GM12878 (cell line): ENCODE results near the gene FSIP1. TPM values are rescaled to one million over a fixed set of nuclear protein-coding genes. Genes with fewer than 3 reads are reported as not detected.

Experiments
- ATAC-seq: fragments of 200-7000 bp; cut with Tn5 transposase; 3 replicates; pipeline ENCODE4 v1.9.1; 2020; ENCODE audit warnings: mild to moderate bottlenecking, moderate library complexity
- BruUV-seq: library from RNA; stranded (reverse); fragments of 400-500 nt; replicated peaks from 2 replicates; lab custom pipeline; 2021; lab: Mats Ljungman, UMichigan
- CTCF ChIA-PET: fragments of 300-600 bp; sonication (Branson Sonifier 250); formaldehyde crosslinking; extraction: SDS; loops from one replicate; lab custom pipeline; 2021; ENCODE audit warnings: inconsistent platforms; lab: Yijun Ruan, JAX
- POLR2A ChIA-PET: fragments of 350-600 bp; formaldehyde crosslinking; extraction: SDS; loops from one replicate; lab custom pipeline; 2021; ENCODE audit warnings: inconsistent platforms; lab: Charles Lee
- RAD21 ChIA-PET: fragments of 300-600 bp; sonication (Branson Sonifier 250); formaldehyde crosslinking; loops from one replicate; lab custom pipeline; 2023; ENCODE audit warnings: antibody characterized with exemption; ENCODE audit not compliant: unreplicated experiment; lab: Charles Lee
- SMC1A ChIA-PET: fragments of 300-600 bp; sonication (Branson Sonifier 250); formaldehyde crosslinking; loops from one replicate; lab custom pipeline; 2023; ENCODE audit not compliant: unreplicated experiment, uncharacterized antibody; lab: Charles Lee
- DNase-seq: peaks from one replicate; pipeline ENCODE4 v3.0.0-alpha.2; 2011; ENCODE audit warnings: low read depth, low spot score
- FAIRE-seq: peaks from 3 replicates; lab custom pipeline; 2011; peaks lifted over from hg19 to GRCh38; lab: Jason Lieb, UNC
- H2AFZ ChIP-seq: 2 replicates; pipeline ENCODE4 v1.6.0; 2011; ENCODE audit warnings: low read depth, low read length, control low read depth; ENCODE audit not compliant: control insufficient read depth
- H3K27ac ChIP-seq: 2 replicates; pipeline ENCODE4 v1.5.1; 2011; ENCODE audit warnings: control low read depth; ENCODE audit not compliant: control insufficient read depth, insufficient read depth
- H3K27me3 ChIP-seq, 2 experiments: replicated peaks in 1 of 2; 2 replicates each; pipeline versions ENCODE4 v1.6.0 to v1.6.1; 2011; ENCODE audit warnings: low read length in 1 of 2; ENCODE audit not compliant: control insufficient read depth in 2 of 2, insufficient read depth in 2 of 2
- H3K36me3 ChIP-seq, 2 experiments: 2 replicates each; pipeline ENCODE4 v1.5.1; 2011; ENCODE audit warnings: low read length in 1 of 2; ENCODE audit not compliant: control insufficient read depth in 2 of 2, insufficient read depth in 2 of 2
- H3K4me1 ChIP-seq: 2 replicates; pipeline ENCODE4 v1.6.1; 2011; ENCODE audit warnings: mild to moderate bottlenecking, low read length, moderate library complexity, mixed read lengths; ENCODE audit not compliant: control insufficient read depth, insufficient read depth
- H3K4me2 ChIP-seq: 2 replicates; pipeline ENCODE4 v1.6.0; 2011; ENCODE audit warnings: control low read depth; ENCODE audit not compliant: control insufficient read depth, insufficient read depth
- H3K4me3 ChIP-seq: fragments of 200-600 bp; sonication (generic); 2 replicates; pipeline ENCODE4 v1.5.1; 2016
- H3K79me2 ChIP-seq: 2 replicates; pipeline ENCODE4 v1.6.0; 2011; ENCODE audit warnings: low read length; ENCODE audit not compliant: control insufficient read depth, insufficient read depth
- H3K9ac ChIP-seq: 2 replicates; pipeline ENCODE4 v1.8.0; 2011; ENCODE audit warnings: low read length, control low read depth, mixed read lengths; ENCODE audit not compliant: control insufficient read depth, insufficient read depth
- H3K9me3 ChIP-seq: replicated peaks from 3 replicates; pipeline ENCODE4 v1.5.1; 2011; ENCODE audit warnings: mild to moderate bottlenecking, low read length; ENCODE audit not compliant: control insufficient read depth, insufficient read depth
- H4K20me1 ChIP-seq: 2 replicates; pipeline ENCODE4 v1.6.0; 2011; ENCODE audit not compliant: control insufficient read depth, insufficient read depth
- ATF3 ChIP-seq: IDR thresholded peaks from 2 replicates; pipeline ENCODE4 v1.6.1; 2011; ENCODE audit warnings: low read depth, mild to moderate bottlenecking, low read length, moderate library complexity, borderline replicate concordance; ENCODE audit errors: extremely low read depth
- BRCA1 ChIP-seq: IDR thresholded peaks from 2 replicates; pipeline ENCODE4 v1.6.1; 2011; ENCODE audit warnings: low read depth, low read length, improper control_type of control experiment
- CBX5 ChIP-seq: sonication (generic); IDR thresholded peaks from 2 replicates; pipeline ENCODE4 v1.6.1; 2016; ENCODE audit warnings: low read depth, moderate library complexity, mild to moderate bottlenecking, inconsistent platforms
- CREM ChIP-seq: IDR thresholded peaks from 2 replicates; pipeline ENCODE4 v1.6.1; 2014; ENCODE audit warnings: antibody characterized with exemption, low read depth
- ETV6 ChIP-seq, 2 experiments: fragments of 450-650 bp in 1 of 2; IDR thresholded peaks in 1 of 2; conservative IDR thresholded peaks in 1 of 2; 2 replicates each; pipeline ENCODE4 v1.6.1; 2014; ENCODE audit warnings: antibody characterized with exemption in 1 of 2, borderline replicate concordance in 1 of 2, low read depth in 1 of 2, mild to moderate bottlenecking in 1 of 2, moderate library complexity in 1 of 2
- JUNB ChIP-seq: IDR thresholded peaks from 2 replicates; pipeline ENCODE4 v1.6.1; 2016; ENCODE audit warnings: antibody characterized with exemption, mild to moderate bottlenecking
- MLLT1 ChIP-seq: fragments of 450-650 bp; IDR thresholded peaks from 2 replicates; pipeline ENCODE4 v1.6.1; 2016; ENCODE audit warnings: mild to moderate bottlenecking
- MTA3 ChIP-seq: IDR thresholded peaks from 2 replicates; pipeline ENCODE4 v1.6.1; 2012; ENCODE audit warnings: low read length, inconsistent platforms, borderline replicate concordance
- MXI1 ChIP-seq: fragments of 150-350 bp; IDR thresholded peaks from 2 replicates; pipeline ENCODE4 v1.6.1; 2011; ENCODE audit warnings: low read depth, mild to moderate bottlenecking, inconsistent platforms, low read length, improper control_type of control experiment
- RFX5 ChIP-seq: IDR thresholded peaks from 2 replicates; pipeline ENCODE4 v1.6.1; 2011; ENCODE audit warnings: low read depth, low read length, improper control_type of control experiment
- SIN3A ChIP-seq: IDR thresholded peaks from 2 replicates; pipeline ENCODE4 v1.6.1; 2012; ENCODE audit warnings: low read depth, low read length, improper control_type of control experiment
- SMC3 ChIP-seq: IDR thresholded peaks from 2 replicates; pipeline ENCODE4 v1.6.1; 2011; ENCODE audit warnings: low read length, improper control_type of control experiment, borderline replicate concordance
- YBX1 ChIP-seq: fragments of 450-650 bp; IDR thresholded peaks from 2 replicates; pipeline ENCODE4 v1.6.1; 2016; ENCODE audit warnings: antibody characterized with exemption
- WGBS: methylation state at CpG from one replicate; pipeline ENCODE4 v1.1.6; 2016; ENCODE audit warnings: low lambda C conversion rate; ENCODE audit not compliant: insufficient replicate concordance, insufficient coverage; ENCODE audit errors: missing lambda C conversion rate; 5-methylcytosine and 5-hydroxymethylcytosine counted together
- in situ Hi-C: fragments of 300-500 bp; cut with MboI; formaldehyde crosslinking; loops from 9 replicates; pipeline ENCODE4 v1.14.3; 2018; ENCODE audit warnings: mixed read lengths
- intact Hi-C: fragments of 100-400 bp; cut with micrococcal nuclease; formaldehyde crosslinking; loops from one replicate; pipeline ENCODE4 v1.14.2; 2022; ENCODE audit not compliant: unreplicated experiment
- polyA plus RNA-seq, 11 experiments: library from polyadenylated mRNA; depleted of rRNA in 4 of 11; unstranded in 6 of 11; stranded (reverse) in 5 of 11; fragments of >200 nt; fragmentation: Nextera tagmentation in 4 of 11; fragmentation: Illumina TruSeq in 1 of 11; extraction: Ambion mirVana in 4 of 11; extraction: Trizol in 1 of 11; gene quantifications; 1 replicate in 1 of 11; 2 replicates in 10 of 11; pipeline versions ENCODE4 v1.2.1 to v1.2.3, GENCODE V29; 2011 to 2016; ENCODE audit warnings: inconsistent platforms in 2 of 11, missing spikeins in 2 of 11, low read depth in 1 of 11
- total RNA-seq, 4 experiments: library from RNA; depleted of rRNA in 3 of 4; stranded (reverse); fragments of >200 nt in 3 of 4; fragmentation: Illumina TruSeq in 1 of 4; extraction: Trizol in 1 of 4; gene quantifications; 2 replicates each; pipeline versions ENCODE4 v1.2.1 to v1.2.3, GENCODE V29; 2013 to 2021

The FSIP1 gene
- total and polyA plus RNA-seq, 10 of the 15 experiments (the other 5 are each of a cell fraction or from before 2014, with no cell fraction given): 0.15 to 0.67 (median 0.35) TPM

DNA sequence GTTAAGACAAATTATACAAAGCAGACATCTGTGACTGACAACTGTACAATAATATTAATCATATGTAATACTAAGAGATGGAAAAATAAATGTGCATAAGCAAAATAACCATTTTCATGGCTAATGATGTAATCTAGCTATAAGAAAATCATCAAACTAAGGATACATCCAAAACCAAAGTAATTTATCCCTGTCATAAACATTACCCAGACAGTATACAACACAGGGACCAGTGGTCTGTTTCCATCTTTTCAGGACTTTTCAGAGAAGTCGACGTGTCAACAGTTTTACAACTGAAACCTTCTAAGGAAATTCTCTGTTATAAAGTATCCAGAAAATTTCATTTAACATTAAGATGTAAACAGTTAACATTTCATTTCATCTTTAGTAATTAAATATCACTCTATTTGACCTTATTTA lies 190.7 kb downstream of the FSIP1 start:
- no peaks in the 10 kb centered on the region for H3K79me2 ChIP-seq
- H3K4me3 ChIP-seq: no peak overlapping the region
- POLR2A ChIA-PET: no interaction called here
- FAIRE-seq (no peak), ATAC-seq (no peak), DNase-seq (no peak)
- no peaks in the 10 kb centered on the region; a peak in 1 of 4 replicates for H3K27me3 ChIP-seq
- TF ChIP-seq CBX5 (no peak), YBX1 (no peak)
- no peaks in the 10 kb centered on the region for H4K20me1 ChIP-seq
- in situ Hi-C loops (loop anchor here (25.0 kb wide), 1 partner anchor 780 kb away; no protein-coding TSS in a partner anchor), intact Hi-C loops (no loop called here)
- CTCF ChIA-PET: interaction anchor here (0.7 to 2.2 kb wide), 3 partner anchors 12 to 283 kb away, joined by 4 to 15 read pairs (median 7); no protein-coding TSS in a partner anchor
- H3K9ac ChIP-seq: no peak overlapping the region
- no TSS peak for BruUV-seq
- H3K9me3 ChIP-seq: no peaks in the 10 kb centered on the region
- no peaks in the 10 kb centered on the region for H3K36me3 ChIP-seq
- H3K27ac ChIP-seq: no peak overlapping the region
- SMC1A ChIA-PET: interaction anchor here (1.2 kb wide), 2 partner anchors 19 to 165 kb away, joined by 4 to 6 read pairs; no protein-coding TSS in a partner anchor
- no peak overlapping the region for H2AFZ ChIP-seq
- 16% methylated on average over 2 of the region's 2 CpGs for WGBS
- H3K4me1 ChIP-seq: no peaks in the 10 kb centered on the region
- H3K4me2 ChIP-seq: no peak overlapping the region
- RAD21 ChIA-PET: interaction anchor here (1.3 kb wide), 1 partner anchor 94 kb away, joined by 3 read pairs; no protein-coding TSS in a partner anchor

DNA sequence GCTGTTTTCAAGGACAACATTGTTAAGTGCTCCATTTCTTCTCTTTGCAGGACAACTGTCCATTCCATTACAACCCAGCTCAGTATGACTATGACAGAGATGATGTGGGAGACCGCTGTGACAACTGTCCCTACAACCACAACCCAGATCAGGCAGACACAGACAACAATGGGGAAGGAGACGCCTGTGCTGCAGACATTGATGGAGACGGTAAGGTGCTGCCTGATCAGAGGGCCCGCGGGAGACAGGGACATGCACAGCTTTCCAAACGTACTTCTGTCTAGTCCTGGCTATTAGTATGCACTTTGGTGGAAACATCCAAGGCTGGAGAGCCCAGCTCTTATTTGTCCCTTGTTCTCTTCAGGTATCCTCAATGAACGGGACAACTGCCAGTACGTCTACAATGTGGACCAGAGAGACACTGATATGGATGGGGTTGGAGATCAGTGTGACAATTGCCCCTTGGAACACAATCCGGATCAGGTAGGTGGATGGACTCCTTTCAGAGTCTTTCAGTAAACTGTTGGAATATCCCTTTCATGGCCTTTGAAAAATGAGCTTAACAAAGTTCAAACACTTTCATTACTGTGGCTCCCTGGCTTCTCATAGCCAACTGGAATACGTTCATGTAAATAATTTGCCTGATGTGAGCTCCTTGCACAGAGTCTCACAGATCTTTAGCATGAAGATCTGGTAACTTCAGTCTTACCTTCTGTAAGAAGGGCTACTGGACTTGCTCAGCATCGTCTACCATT lies 191.3 kb downstream of the FSIP1 start:
- intact Hi-C loops (no loop called here), in situ Hi-C loops (loop anchor here (25.0 kb wide), 1 partner anchor 779 kb away; no protein-coding TSS in a partner anchor)
- H3K9ac ChIP-seq: no peak overlapping the region
- CTCF ChIA-PET: interaction anchor here (0.7 to 2.2 kb wide), 3 partner anchors 11 to 282 kb away, joined by 4 to 15 read pairs (median 7); no protein-coding TSS in a partner anchor
- 32% methylated on average over 11 of the region's 11 CpGs for WGBS
- FAIRE-seq (no peak), DNase-seq (no peak), ATAC-seq (no peak)
- H2AFZ ChIP-seq: no peak overlapping the region
- H3K4me1 ChIP-seq: no peaks in the 10 kb centered on the region
- RAD21 ChIA-PET: interaction anchor here (1.0 to 1.3 kb wide), 2 partner anchors 94 to 166 kb away, joined by 3 to 5 read pairs; no protein-coding TSS in a partner anchor
- no peak overlapping the region for H3K4me2 ChIP-seq
- SMC1A ChIA-PET: interaction anchor here (1.2 kb wide), 3 partner anchors 20 to 166 kb away, joined by 3 to 6 read pairs (median 4); no protein-coding TSS in a partner anchor
- no peaks in the 10 kb centered on the region; a peak in 1 of 4 replicates for H3K27me3 ChIP-seq
- POLR2A ChIA-PET: no interaction called here
- no peaks in the 10 kb centered on the region for H3K9me3 ChIP-seq
- H3K4me3 ChIP-seq: no peak overlapping the region
- H3K36me3 ChIP-seq: no peaks in the 10 kb centered on the region
- H3K27ac ChIP-seq: no peak overlapping the region
- H3K79me2 ChIP-seq: no peaks in the 10 kb centered on the region
- H4K20me1 ChIP-seq: no peaks in the 10 kb centered on the region
- BruUV-seq: no TSS peak
- TF ChIP-seq ETV6 (conservative IDR thresholded peaks at IDR 0.05 in 1 of 2, IDR thresholded peaks at IDR 0.05 in 1 of 2; ENCODE audit: borderline replicate concordance in 1 of 2, low read depth in 1 of 2): no peak
- TF ChIP-seq SIN3A: no peak
- TF ChIP-seq MLLT1: no peak
- TF ChIP-seq SMC3: no peak
- no peak for TF ChIP-seq BRCA1
- no peak for TF ChIP-seq CBX5
- TF ChIP-seq MXI1: no peak
- TF ChIP-seq MTA3: no peak
- no peak for TF ChIP-seq RFX5
- TF ChIP-seq ATF3: no peak
- TF ChIP-seq JUNB: no peak
- TF ChIP-seq CREM: no peak
